Muscle of arm (tissue), 12 donors: ENCODE measurements around the gene FLOT1. TPM values are rescaled to one million over a fixed set of nuclear protein-coding genes. Genes with fewer than 3 reads are reported as not detected.

Experiments
- DNase-seq: peaks from one replicate; pipeline ENCODE4 v3.0.0-alpha.2; 2013
- polyA plus RNA-seq, 12 donors: library from polyadenylated mRNA; unstranded; fragments of 120-200 nt; gene quantifications; one replicate each; pipeline ENCODE4 v1.2.1, GENCODE V29; 2013; ENCODE audit not compliant: insufficient read length in 12 of 12

The FLOT1 gene
- polyA plus RNA-seq, 12 donors, result 92.8 to 121 (median 107) TPM; not detected in 1

GRCh38 chr6:30749554-30750378 lies 7.3 kb upstream of the FLOT1 start:
- no peak for DNase-seq

- no peak for DNase-seq
These were observed 6.5 kb upstream of the FLOT1 start for GRCh38 chr6:30748851-30749540.

- no peak for DNase-seq
These were observed 5.6 kb upstream of the FLOT1 start for GRCh38 chr6:30747902-30748769.

GRCh38 chr6:30747300-30747687 lies 4.8 kb upstream of the FLOT1 start:
- DNase-seq, result no peak

- DNase-seq, result peak; percentile 77
These were observed 1.7 kb upstream of the FLOT1 start, which contains the start of gene IER3 for GRCh38 chr6:30744054-30744805. Gene IER3, minus strand, starts transcription at chr6:30744547. Its CDS starts 29 bp downstream, at chr6:30744518.

GRCh38 chr6:30743099-30744053 lies 889 bp upstream of the FLOT1 start:
- peak; percentile 42 for DNase-seq

GRCh38 chr6:30741789-30742315 lies 635 bp downstream of the FLOT1 start:
- DNase-seq, result peak; percentile 66

GRCh38 chr6:30741063-30741779 lies 1.3 kb downstream of the FLOT1 start:
- no peak for DNase-seq

- DNase-seq, result no peak
These were observed 2.0 kb downstream of the FLOT1 start for GRCh38 chr6:30740540-30740870.

GRCh38 chr6:30738532-30738931 lies 4.0 kb downstream of the FLOT1 start:
- DNase-seq, result no peak

GRCh38 chr6:30735668-30736314 lies 6.7 kb downstream of the FLOT1 start:
- DNase-seq, result no peak

GRCh38 chr6:30732237-30732943 lies 10.1 kb downstream of the FLOT1 start:
- DNase-seq, result no peak

- DNase-seq, result peak; percentile 47
These were observed 11.7 kb downstream of the FLOT1 start for GRCh38 chr6:30730601-30731435.

GRCh38 chr6:30727920-30728553 lies 14.4 kb downstream of the FLOT1 start:
- no peak for DNase-seq

- no peak for DNase-seq
These were observed 15.7 kb downstream of the FLOT1 start for GRCh38 chr6:30726506-30727413.
